HG03139 (cell line): ENCODE results near the gene CDON.
"Not testable (repeated sequence)": the region's sequence is repeated elsewhere in the genome, so short reads cannot be mapped to it uniquely, and the experiment has no call there.

Experiments
- ATAC-seq: cut with Tn5 transposase; IDR thresholded peaks from one replicate; pipeline ENCODE4 v1.9.1; 2021; ENCODE audit not compliant: unreplicated experiment

The CDON gene

DNA sequence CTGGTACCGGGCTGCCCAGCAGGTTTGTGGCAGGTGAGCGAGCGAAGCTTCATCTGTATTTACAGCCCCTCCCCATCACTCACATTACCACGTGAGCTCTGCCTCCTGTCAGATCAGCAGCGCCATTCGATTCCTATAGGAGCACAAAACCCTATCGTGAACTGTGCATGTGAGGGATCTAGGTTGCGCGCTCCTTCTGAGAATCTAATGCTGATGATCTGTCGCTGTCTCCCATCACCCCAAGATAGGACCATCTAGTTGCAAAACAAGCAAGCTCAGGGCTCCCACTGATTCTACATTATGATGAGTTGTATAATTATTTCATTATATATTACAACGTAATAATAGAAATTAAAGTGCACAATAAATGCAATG, 132.6 kb downstream of the CDON start:
- ATAC-seq, result no peak

DNA sequence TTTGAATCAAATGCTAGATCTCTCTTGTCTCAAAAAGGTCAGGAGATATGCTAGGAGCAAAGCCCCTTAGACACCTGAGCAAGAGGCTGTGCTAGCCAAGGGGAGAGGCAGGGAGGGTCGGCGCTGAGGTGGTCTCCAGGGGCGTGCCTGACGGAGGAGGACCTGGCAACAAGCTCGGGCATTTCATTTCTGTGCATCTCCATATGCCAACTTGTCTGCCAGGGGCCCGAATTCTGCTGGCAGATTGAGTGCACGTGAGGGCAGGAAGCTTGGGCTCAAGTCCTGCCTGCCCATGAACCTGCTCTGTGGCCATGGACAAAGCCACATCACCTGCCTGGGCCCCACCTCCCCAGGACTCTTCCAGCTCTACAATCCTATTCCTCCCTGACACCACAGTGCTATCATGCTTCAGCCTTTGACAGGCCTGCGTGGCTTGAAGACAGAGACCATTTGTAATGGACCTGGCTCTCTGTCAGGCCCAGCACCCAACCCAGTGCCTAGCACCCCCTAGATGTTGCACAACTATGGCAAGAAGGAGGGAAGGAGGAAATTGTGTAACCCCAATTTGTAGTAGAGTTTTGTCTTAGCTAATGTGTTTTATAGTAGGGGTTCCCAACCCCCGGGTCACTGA, 133.1 kb downstream of the CDON start:
- ATAC-seq, result no peak

DNA sequence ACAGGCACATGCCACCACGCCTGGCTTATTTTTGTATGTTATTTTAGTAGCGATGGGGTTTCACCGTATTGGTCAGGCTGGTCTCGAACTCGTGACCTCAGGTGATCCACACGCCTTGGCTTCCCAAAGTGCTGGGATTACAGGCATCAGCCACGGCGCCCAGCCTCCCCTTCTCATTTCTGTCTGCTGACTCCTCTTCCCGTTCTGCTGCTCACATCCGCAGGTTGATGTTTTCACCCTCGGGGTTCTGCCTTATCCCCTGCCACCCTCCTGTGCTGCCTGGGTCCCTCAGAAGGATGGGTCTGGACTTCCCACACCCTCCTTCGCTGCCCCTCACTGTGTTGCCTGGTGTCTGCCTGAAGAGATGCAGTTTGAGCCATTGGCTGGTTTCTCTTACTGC, 136.0 kb downstream of the CDON start:
- ATAC-seq, result no peak

DNA sequence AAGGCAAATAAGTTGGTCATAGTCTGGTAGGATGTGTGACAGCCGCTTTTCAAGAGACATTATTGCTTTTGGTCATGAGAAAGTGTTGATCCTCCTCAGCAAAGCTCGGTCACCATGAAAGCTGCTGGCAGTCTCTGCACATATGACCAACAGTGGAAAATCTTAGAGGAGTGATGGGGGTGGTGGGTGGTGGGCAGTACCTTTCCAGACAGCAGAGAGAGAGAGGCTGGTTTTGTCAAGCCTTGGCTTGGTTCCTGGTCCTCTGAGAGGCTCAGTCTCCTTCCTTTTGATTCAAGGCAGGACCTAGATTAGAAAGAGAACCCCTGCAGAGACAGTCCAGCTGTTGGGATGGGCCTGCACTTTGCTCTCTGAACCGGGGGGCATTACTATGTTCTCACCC, 136.9 kb downstream of the CDON start:
- ATAC-seq, result no peak

DNA sequence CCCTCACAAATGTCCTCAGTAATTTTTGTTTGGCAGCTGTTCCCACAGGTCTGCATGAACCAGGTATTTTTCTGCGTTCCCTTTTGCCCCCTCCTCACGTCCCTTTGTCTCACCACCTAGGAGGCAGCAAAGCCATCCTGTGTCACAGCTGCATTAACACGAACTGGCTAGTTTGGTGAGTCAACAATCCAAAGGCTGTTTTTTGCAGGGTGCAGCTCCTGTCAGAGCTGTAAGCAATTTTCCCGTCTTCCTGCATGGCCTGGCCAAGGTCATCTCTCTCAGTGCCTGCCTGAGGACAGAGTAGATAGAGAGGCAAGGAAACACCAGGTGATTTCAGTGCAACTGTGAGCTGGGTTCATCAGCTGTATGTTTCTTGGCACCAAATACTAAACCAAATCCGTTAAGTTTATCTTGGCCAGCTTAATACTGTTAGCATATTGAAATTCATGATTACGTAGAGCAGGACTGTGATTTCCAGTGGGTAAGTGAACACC, 137.4 kb downstream of the CDON start:
- no peak for ATAC-seq

DNA sequence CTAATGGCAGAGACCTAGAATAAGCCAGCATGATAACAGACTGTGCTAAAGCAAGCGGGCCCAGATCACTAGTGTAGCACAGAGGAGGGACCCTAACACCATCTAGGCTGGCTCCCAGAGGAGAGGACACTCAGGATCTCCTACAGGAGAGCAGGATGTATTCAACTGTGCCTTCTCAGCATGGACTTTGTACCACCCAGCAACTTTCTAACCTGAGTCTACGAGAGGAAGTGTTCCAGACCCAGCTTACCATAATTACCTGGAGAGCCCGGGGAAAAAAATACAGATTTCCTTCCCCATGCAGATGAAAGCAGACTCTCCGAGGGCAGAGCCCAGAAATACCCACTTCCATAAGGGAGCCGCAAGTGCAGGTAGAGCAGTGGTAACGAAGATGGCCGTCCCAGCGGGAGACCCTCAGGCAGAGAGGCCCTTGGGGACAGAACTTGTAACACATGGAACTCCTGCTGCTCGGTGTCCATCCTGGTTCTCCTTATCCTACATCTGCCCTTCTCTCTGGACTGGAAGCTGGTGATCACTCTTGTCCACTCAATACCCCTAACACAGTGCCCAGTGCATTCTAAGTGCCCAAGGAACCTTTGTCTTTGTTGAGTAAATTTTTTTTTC, 138.2 kb downstream of the CDON start:
- ATAC-seq, result no peak

DNA sequence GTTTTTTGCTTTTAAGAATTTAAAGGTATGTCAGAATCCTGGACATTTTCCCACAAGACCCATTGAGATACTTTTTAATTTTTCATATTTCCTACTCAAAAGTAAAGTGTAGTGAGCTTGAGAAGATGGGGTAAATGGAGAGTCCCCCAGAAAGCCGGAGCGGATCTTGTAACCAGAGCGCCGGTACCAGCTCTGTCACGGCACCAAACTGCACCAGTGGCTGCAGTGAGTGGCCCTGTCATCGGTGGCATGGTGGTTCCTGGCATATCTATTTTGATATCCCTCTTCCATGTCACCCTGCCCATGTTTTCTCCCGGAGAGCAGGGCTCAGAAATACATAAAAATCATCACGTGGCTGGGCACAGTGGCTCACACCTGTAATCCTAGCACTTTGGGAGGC, 139.0 kb downstream of the CDON start:
- no peak for ATAC-seq

DNA sequence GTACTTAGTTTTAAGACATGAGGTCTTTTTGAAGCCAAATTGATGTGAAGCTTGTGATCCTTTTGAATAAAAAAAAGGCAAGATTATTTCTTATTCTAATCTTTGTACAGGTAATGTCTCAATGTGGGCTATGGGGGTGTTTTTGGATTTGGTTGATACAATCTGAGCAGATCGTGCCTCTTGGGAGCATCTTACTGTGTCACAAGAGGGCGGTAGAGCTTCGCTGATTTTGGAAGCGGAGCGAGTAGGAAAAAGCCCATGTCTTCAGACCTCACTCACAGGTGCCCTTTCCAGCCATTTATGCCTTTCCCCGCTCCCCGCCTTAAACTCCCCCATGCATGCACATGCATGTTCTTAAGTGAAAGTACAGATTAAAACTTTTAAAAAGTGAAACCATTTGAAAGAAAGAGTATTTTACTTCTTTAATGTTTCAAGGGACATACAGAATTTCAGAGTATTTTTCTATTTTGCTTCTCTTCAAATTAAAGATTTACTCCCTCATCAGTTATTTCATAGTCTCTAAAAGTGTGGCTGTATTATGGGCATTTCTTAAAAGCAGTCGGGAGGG, 139.6 kb downstream of the CDON start:
- peak; percentile 78 for ATAC-seq

DNA sequence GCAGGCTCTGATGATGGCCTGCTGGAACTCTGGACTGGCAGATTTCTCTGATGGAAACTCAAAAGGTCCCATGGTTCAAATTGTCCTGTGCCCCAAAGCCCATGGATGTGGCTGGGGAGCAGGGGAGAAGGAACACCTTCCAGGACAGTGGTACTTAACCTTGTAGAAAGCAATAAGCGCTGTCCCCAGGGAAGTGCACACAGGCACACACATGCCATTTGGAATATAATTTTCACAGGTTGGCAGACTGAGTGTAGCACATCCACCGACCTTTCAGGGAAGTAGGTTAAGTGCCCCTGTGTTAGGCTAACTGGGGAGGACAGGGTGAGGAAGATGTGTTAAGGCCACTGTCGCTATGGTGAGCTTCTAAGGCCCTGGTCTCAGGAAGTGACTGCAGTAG, 140.5 kb downstream of the CDON start:
- no peak for ATAC-seq

DNA sequence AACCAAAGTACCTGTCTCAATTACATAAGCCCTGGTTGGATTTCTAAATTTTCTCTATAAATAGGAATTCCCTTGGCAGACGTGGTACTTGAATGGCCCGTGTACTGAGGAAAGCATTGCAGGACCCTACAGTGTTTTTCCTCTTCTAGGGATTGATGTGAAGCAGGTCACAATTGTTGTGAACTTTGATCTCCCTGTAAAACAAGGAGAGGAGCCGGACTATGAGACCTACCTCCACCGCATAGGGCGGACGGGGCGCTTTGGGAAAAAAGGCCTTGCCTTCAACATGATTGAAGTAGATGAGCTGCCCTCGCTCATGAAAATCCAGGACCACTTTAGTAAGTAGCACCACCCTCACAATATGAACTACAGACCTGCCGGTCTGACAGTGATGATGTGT, 141.6 kb downstream of the CDON start:
- no peak for ATAC-seq

DNA sequence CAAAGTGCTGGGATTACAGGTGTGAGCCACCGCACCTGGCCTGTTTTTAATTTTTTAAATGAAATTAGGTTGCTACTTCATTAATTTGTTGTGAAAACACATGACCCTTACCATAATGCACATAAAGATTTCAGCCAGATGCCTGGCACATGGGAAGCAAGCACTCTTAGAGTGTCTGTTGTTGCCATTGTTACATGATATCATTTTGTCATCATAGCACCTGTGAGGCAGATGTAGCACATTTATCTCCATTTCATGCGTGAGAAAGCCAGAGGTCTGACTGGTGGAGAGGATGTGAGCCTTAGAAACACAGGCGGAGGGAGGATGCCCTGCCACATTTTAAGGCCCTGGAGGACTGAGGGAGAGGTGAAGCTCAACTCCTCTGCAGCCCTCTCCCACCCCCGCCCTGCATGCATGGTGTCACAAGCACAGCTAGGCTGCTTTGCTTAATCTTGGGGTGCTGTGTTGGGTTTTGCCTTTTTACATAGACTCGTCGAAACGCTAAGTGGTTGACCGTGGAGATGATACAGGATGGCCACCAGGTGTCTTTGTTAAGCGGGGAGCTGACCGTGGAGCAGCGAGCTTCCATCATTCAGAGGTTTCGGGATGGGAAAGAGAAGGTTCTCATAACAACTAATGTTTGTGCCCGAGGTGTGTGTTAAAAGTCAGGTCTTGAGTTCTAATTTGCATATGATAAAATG, 144.4 kb downstream of the CDON start:
- ATAC-seq, result no peak

DNA sequence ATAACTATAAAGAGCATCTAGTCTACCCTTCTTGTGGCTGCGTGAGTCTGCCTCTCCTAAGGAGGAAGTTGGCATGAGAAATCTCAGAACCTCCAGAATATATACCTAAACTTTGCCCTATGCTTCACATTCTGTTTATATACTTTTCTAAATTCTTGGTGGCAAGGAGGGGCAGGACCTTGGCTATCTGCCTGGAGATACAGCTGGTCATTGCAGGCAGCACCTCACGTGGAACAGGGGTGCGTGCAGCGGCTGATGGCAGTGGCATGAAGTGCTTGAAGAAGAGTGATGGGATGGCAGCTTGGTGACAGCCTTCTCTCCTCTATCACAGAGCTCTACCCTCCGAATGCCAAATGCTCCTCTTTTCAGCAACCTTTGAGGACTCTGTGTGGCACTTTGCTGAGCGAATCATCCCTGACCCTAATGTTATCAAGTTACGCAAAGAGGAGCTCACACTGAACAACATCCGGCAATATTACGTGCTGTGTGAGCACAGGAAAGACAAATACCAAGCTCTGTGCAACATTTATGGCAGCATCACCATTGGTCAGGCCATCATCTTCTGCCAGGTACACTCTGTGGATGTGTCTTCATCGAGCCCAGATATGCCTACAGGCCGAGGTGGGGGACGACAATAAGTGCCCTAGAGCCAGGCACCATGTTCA, 145.9 kb downstream of the CDON start:
- no peak for ATAC-seq

DNA sequence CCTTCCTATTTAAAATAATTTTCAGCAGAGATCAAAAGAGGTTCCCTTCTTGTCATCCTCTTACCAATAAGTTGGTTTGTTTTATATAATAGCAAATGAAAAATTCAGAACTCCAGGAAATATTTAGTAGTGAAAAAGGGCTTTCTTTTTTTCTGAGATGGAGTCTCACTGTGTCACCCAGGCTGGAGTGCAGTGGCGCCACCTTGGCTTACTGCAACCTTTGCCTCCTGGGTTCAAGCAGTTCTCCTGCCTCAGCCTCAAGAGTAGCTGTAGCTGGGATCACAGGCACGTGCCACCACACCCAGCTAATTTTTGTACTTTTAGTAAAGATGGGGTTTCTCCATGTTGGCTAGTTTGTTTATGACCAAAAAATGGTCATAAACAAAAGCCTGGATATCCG, 148.1 kb downstream of the CDON start:
- not testable (repeated sequence) for ATAC-seq

DNA sequence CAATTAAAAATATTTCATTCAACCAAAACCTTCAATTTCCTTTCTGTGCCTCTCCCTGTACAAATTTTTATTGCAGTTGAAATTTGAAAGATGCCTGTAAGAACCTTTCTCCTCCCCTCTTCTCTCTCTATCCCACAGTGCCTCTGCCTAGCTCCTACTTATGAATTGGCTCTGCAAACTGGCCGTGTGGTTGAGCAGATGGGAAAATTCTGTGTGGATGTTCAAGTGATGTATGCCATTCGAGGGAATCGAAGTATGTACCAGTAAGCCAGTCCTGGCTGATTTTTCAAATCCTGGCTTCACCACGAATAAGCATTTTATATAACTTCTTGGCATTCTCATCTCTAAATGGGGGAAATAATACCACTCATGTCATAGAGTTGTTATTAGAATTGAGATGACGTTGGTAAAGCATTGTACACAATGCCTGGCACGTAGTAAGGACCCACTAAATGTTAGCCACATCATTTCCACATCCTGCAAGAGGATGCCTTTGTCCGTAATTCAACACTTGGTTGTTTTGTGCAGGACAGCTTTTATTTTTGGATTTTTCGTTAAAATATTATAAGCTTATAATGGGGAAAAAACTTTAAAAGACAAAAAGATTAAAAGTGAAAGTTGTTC, 152.3 kb downstream of the CDON start:
- no peak for ATAC-seq
